GM19452 (cell line): Measurements from ENCODE around the gene L1TD1.
"Not testable (repeated sequence)": the region's sequence is repeated elsewhere in the genome, so short reads cannot be mapped to it uniquely, and the experiment has no call there.

ENCODE experiments used
- ATAC-seq: cut with Tn5 transposase; IDR thresholded peaks from one replicate; pipeline ENCODE4 v1.9.1; 2021; ENCODE audit not compliant: unreplicated experiment

Gene L1TD1, protein sequence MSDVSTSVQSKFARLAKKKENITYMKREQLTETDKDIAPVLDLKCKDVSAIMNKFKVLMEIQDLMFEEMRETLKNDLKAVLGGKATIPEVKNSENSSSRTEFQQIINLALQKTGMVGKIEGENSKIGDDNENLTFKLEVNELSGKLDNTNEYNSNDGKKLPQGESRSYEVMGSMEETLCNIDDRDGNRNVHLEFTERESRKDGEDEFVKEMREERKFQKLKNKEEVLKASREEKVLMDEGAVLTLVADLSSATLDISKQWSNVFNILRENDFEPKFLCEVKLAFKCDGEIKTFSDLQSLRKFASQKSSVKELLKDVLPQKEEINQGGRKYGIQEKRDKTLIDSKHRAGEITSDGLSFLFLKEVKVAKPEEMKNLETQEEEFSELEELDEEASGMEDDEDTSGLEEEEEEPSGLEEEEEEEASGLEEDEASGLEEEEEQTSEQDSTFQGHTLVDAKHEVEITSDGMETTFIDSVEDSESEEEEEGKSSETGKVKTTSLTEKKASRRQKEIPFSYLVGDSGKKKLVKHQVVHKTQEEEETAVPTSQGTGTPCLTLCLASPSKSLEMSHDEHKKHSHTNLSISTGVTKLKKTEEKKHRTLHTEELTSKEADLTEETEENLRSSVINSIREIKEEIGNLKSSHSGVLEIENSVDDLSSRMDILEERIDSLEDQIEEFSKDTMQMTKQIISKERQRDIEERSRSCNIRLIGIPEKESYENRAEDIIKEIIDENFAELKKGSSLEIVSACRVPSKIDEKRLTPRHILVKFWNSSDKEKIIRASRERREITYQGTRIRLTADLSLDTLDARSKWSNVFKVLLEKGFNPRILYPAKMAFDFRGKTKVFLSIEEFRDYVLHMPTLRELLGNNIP

DNA sequence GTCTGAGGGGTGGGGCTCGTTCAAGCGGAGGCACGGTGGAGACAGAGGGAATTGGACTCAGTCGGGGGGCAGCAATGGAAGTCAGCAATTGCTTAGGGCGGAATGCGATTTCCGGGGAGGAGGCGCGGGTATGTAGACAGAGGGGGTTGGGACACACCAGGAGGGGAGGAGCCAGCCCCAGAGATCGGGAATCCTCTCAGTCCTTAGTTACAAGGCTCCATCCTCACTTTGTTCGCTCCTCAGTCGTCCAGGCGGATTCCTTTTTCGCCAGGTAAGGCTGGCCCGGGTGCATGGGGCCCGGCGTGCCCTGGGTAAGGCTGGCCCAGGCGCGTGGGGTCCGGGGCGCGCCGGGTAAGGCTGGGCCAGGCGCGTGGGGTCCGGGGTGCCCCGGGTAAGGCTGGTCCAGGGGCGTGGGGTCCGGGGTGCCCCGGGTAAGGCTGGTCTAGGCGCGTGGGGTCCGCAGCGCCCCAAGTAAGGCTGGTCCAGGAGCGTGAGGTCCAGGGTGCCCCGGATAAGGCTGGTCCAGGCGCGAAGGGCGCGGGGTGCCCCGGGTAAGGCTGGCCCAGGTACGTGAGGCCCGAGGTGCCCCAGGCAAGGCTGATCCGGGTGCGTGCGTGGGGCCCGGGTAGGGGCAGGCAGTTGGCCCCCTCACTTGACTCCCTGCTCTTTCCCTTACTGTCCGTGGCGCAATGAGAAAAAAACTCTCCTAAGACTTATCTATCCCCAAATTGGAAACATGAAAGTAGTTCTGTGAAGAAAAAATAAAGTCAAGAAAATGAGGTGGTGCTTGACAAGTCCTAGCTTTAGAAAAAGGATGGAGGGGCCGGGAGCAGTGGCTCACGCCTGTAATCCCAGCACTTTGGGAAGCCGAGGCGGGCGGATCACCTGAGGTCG lies at the start of gene L1TD1:
TSS of gene L1TD1 (plus strand) at position 199 of the 894 bp plus-strand sequence. CDS start 11,780 bp downstream, outside the sequence.
- no peak for ATAC-seq

DNA sequence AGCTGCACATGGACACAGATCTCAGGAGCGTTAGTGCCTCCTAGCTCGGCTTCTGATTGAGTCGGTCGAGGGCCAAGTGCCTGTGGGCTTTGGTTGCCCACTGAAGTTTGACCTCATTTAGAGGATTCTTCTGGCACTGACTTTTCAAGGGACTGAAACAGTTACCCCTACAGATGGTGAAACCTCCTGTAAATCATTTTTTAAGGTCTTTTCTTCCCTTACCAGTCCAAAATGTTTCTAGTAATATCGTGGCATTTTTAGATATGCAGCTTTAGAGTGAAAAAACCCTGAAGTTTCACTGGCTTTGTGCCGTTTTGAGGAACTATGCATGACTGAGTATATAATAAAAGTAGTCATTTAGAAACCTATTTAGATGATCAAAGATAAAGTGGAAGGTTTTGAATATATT lies 34.7 kb upstream of the L1TD1 start:
- ATAC-seq: peak; percentile 82

DNA sequence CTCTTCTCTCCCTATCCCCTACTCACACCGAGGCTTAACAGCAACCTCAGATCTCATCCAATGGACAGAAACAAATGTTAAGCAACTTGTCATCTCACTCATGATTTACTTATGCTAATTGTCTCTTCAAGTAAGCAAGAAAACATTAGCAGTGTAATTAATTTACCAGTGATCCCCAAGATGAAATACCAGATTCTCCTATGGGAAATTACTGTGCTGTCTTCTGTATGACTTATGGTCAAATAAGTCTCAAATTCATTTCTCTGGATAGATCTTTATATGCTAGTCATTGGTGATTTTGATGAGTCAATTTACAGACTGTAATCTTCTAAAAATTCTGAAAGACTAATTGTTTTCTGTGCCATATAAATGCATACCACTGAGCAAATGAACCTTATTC lies 32.9 kb upstream of the L1TD1 start:
- ATAC-seq: no peak

DNA sequence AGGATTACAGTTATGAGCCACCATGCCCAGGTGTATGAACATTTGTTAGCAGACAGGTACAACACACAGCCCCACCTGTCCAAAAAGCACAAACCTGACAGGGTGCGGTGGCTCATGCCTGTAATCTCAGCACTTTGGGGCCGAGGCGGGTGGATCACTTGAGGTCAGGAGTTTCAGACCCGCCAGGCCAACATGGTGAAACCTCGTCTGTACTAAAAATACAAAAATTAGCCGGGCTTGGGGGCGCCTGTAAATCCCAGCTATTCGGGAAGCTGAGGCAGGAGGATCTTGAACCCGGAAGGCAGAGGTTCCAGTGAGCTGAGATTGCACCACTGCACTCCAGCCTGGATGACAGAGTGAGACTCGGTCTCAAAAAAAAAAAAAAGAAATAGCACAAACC lies 24.3 kb upstream of the L1TD1 start:
- not testable (repeated sequence) for ATAC-seq

DNA sequence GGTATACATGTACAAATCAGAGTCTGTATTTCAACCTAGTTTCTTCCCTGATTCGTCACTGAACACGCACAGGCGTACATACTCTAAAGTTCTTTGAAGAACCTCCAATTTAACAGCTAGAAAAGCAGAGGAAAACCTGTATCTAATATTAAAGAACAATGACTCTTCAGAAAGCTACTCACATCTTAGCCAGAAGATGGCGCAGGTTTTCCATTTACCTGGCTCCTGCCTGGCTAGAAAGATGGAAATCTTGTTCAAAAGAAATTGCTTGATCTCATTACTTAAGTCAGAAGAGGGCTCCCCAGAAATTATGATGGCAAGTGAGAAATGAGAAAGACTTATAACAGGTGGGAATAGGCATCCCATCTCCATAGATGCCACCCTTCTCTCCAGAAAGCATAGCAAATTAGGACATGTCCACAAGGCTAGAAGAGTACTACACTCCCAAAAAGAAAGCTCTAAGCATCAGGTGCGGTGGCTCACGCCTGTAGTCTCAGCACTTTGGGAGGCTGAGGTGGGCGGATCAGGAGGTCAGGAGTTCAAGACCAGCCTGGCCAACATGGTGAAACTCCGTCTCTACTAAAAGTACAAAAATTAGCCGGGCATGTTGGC lies 19.0 kb upstream of the L1TD1 start:
- no peak for ATAC-seq

DNA sequence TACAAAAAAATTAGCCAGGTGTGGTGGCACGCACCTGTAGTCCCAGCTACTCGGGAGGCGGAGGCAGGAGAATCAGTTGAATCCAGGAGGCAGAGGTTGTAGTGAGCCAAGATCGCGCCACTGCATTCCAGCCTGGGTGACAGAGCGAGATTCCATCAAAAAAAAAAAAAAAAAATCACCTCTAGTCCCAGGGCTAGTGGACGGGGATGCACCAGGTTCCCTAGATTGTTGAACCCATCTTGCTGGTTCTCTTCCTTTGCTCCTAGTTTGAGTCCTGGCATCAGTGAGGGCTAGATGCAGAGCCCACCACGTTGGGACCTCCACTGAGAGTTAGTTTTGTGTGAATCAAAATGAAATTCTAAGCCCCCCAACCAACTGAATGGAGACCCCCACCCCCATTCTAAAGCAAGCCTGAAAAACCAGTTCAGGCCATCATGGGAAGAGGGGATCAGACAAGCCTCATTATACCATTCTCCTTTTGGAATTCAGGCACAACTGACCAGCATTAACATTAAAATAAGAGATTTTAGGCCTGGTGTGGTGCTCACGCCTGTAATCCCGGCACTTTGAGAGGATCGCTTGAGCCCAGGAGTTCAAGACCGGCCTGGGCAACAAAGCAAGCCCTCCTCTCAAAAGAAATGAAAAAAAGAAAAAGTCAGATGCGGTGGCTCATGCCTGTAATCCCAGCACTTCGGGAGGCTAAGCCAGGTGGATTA lies 17.9 kb upstream of the L1TD1 start:
- no peak for ATAC-seq

DNA sequence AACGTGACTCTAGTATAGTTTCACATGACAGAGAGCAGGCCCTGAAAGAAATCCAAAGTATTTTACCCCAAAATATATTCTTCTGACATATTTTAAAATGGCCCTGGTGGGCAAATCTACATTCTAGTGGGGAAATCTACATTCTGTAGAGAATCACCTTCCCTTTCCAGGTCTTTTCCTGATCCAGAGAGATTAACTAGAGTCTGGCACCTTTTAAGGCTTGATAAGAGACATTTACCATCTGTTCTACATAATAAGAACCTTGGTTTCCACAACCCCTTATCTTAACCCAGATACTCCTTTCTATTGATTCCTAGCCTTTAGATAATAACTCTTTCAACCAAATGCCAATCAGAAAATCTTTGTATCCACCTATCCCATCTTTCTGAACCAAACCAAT lies 17.0 kb upstream of the L1TD1 start:
- no peak for ATAC-seq

DNA sequence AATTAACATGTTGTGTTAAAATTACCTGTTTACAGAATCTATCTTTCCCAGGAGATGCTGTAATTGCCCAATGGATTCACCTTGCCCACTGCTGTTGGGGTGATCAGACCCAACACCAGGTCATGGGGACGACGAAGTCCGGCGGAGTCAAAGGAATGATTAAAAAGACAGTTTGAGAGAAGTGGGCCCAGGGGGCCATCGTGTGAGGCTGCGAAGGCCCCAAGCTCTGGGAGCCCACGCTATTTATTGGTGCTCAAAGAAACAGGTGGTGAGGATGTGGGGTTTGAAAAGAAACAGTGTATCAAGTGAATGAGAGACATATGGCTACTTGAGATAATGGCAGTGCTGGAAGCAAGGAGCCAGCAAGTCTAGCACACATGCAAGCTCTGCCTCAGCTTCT lies 16.3 kb upstream of the L1TD1 start:
- no peak for ATAC-seq

DNA sequence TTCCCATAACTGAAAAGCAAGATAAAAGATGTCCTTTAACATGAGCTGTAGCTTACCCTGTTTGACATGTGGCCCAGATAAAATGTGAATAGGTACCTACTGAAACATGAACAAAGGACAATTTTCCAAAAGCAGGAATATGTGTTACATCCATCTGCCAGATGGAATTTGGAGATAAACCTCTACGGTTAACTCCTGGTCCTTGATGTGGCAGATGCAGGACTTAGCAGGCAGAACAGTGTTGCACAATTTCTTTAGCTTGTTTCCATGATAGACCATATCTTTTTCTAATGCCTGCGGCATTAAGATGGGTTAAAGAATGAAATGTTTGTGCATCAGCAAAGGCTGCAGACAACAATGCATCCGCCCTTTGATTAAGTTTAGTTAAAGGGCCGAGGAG lies 14.6 kb upstream of the L1TD1 start:
- ATAC-seq: not testable (repeated sequence)

DNA sequence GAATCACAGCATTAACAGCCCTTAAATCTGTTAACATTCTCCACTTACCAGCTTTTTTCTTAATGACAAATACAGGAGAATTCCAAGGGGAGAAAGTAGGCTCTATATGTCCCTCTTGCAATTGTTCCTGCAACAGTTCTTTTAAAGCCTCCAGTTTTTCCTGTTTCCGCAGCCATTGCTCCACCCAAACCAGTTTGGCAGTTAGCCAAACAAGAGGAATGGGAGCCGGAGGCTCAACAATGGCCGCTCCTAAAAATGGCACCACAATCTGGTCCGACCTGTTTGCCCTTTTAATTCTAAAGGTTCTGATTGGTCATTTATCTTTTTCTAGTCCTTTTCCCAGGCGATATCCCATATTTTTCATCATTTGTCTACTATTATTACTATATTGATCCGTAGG lies 14.0 kb upstream of the L1TD1 start:
- ATAC-seq: no peak

DNA sequence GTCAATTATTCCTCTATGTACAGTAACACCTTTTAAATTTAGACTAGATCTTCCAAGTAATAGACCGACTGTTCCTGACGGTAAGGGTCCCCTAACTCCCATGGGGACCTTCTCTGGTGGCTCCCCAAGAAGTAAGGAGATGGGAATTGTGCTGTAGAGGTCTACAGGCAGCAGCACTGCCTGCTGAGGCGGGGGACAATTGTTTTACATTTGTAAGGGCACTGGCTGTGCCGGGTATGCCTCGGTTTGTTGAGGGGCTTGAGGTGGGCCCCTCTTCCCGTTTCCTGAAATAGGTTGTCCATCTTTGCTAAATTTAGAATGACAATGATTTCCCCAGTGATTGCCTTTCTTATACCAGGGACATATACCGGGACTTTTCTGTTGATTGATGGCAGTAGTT lies 13.1 kb upstream of the L1TD1 start:
- no peak for ATAC-seq

DNA sequence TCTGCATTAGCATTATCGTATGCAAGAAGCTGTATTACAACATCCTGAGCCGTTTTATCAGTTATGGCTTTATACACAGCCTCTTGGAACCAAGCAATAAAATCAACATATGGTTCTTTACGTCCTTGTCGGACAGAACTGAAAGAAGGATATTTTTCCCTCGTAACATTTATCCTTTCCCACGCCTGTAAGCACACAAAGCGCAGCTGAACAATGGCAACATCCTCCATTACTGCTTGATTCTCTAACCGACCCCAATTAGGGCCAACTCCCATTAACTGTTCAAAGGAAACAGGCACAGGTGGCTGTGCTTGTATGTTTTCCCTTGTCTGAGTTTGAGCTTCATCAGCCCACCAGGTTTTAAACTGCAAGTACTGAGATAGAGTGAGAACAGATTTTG lies 12.5 kb upstream of the L1TD1 start:
- ATAC-seq: not testable (repeated sequence)

DNA sequence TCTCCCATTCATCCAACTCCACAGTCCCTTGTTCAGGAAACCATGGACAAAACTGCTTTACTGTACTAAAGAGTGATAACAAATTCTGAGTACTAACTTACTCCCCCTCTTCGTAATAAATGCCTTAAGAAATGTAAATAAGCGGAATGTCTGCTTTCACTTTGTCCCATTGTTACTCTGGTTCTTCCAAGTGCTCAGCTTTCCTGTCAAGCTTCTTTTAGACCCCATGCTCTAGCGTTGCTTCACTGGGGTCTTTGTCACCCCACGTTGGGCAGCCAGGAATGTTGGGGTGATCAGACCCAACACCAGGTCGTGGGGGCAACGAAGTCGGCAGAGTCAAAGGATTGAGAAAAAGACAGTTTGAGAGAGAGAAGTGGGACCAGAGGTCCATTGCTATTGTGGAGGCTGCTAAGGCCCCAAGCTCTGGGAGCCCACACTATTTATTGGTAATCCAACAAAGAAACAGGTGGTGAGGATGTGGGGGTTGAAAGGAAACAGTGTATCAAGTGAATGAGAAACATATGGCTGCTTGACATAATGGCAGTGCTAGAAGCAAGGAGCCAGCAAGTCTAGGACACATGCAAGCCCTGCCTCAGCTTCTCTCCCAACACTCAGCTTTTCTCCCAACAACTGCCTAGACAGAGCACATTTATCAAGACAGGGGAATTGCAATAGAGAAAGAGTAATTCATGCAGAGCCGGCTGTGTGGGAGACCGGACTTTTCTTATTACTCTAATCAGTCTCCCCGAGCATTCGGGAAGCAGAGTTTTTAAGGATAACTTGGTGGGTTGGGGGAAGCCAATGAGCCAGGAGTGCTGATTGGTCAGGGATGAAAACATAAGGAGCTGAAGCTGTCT lies 11.3 kb upstream of the L1TD1 start:
- ATAC-seq: not testable (repeated sequence)

DNA sequence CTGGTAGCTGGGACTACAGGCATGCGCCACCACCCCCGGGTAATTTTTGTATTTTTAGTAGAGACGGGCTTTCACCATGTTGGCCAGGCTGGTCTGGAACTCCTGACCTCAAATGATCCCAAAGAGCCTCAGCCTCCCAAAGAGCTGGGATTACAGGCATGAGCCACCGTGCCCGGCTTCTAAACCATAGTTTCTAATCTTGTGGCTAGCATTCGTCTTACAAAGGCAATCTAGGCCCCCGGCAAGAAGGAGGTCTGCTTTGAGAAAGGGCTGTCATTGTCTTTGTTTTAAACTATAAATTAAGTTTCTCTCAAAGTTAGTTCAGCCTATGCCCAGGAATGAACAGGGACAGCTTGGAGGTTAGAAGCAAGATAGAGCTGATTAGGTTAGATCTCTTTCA lies 10.3 kb upstream of the L1TD1 start:
- no peak for ATAC-seq

DNA sequence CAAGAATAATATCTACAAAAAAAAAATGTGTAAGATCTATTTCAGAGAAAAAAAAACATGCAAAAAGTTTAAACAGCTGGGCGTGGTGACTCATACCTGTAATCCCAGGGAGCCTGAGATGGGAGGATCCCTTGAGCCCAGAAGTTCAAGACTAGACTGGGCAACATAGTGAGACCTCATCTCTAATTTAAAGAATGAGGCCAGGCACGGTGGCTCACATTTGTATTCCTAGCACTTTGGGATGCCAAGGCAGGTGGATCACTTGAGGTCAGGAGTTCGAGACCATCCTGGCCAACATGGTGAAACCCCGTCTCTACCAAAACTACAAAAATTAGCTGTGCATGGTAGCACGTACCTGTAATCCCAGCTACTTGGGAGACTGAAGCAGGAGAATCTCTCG lies 9.4 kb upstream of the L1TD1 start:
- ATAC-seq: not testable (repeated sequence)

DNA sequence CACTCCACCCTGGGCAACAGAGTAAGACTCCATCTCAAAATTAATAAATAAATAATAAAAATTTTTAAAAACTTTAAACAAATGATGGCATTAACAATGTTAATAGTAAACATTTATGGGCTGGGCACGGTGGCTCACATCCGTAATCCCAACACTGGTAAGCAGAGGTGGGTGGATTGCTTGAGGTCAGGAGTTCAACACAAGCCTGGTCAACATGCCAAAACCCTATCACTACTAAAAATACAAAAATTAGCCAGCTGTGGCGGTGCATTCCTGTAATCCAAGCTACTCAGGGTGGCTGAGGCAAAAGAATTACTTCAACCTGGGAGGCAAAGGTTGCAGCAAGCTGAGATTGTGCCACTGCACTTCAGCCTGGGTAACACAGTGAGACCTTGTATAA lies 9.0 kb upstream of the L1TD1 start:
- no peak for ATAC-seq

DNA sequence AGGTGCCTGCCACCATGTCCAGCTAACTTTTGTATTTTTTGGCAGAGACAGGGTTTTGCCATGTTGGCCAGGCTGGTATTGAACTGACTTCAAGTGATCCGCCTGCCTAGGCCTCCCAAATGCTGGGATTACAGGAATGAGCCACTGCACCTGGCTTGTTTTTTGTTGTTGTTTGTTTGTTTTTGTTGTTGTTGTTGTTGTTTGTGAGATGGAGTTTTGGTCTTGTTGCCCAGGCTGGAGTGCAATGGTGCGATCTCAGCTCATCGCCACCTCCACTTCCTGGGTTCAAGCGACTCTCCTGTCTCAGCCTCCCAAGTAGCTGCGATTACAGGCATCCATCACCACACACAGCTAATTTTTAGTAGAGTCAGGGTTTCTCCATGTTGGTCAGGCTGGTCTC lies 7.1 kb upstream of the L1TD1 start:
- no peak for ATAC-seq

DNA sequence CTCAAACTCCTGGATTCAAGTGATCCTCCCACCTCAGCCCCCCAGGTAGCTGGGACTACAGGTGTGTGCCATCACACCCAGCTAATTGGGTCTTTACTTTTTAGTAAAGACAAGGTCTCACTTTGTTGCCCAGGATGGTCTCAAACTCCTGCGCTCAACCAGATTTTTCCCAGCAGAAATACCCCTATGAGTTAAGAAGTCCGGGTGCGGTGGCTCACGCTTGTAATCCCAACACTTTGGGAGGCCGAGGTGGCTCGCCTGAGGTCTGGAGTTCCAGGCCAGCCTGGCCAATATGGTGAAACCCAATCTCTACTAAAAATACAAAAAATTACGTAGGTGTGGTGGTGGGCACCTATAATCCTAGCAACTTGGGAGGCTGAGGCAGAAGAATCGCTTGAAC lies 6.5 kb upstream of the L1TD1 start:
- no peak for ATAC-seq

DNA sequence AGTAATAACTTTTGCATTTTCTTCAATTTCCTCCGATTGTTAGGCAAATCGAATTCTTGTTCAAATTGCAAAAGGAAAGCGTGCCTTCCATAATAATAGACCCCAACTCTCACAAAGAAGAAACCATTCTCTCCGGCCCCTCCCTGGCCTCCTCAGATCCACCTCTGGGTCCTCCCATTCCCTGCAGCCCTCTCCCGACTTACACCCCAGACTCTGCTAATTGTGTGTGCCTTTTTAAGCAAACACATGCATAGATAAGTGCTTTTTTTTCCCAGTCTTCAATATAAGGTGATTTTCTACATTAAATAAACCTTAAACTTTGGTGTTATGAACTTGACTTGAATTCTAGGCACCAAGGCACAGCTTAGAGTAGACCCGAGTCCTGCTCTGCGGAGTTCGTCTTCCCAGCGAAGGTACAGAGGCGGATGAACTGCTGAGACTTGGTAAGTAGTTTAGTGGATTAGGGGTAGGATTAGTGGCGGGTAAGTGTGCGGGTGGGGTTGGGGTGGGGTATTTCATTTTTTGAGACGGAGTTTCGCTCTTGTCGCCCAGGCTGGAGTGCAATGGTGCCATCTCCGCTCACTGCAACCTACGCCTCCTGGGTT lies 1.5 kb downstream of the L1TD1 start:
- ATAC-seq: no peak
